Kidney epithelial cell (primary cell): ENCODE measurements around the gene POLA1. TPM values are rescaled to one million over a fixed set of nuclear protein-coding genes. Genes with fewer than 3 reads are reported as not detected.

Experiments
- DNase-seq: peaks from one replicate; pipeline ENCODE4 v3.0.0-alpha.2; 2010; ENCODE audit warnings: low read depth
- H3K27me3 ChIP-seq: 2 replicates; pipeline ENCODE4 v1.6.0; 2011; ENCODE audit warnings: low read length; ENCODE audit not compliant: control insufficient read depth, insufficient read depth
- H3K36me3 ChIP-seq: 2 replicates; pipeline ENCODE4 v1.5.1; 2011; ENCODE audit warnings: low read length; ENCODE audit not compliant: control insufficient read depth, insufficient read depth
- H3K4me3 ChIP-seq: 2 replicates; pipeline ENCODE4 v1.5.1; 2011; ENCODE audit warnings: low read depth, mild to moderate bottlenecking, control low read depth, low read length
- CTCF ChIP-seq: IDR thresholded peaks from 2 replicates; pipeline ENCODE4 v1.5.1; 2011; ENCODE audit warnings: mild to moderate bottlenecking, moderate library complexity, low read length, control low read depth, inconsistent platforms; ENCODE audit not compliant: insufficient read depth, poor library complexity, severe bottlenecking
- total RNA-seq: library from RNA; depleted of rRNA; stranded (reverse); fragments of >200 nt; gene quantifications from 2 replicates; pipeline ENCODE4 v1.2.3, GENCODE V29; 2015

The POLA1 gene
- total RNA-seq, 1 donor from 2014 or later: 6.2 TPM

GRCh38 chrX:24876530-24877287 lies 183.0 kb downstream of the POLA1 start:
- Histone ChIP-seq H3K36me3 (no peaks in the 10 kb centered on the region), H3K4me3 (no peak overlapping the region), H3K27me3 (no peaks in the 10 kb centered on the region)
- DNase-seq: no peak
- TF ChIP-seq CTCF: no peak

GRCh38 chrX:24877288-24877664 lies 183.6 kb downstream of the POLA1 start:
- no peak for DNase-seq

GRCh38 chrX:24877854-24878650 lies 184.3 kb downstream of the POLA1 start:
- H3K27me3 ChIP-seq: no peaks in the 10 kb centered on the region
- DNase-seq: no peak
- no peak for TF ChIP-seq CTCF
- no peak overlapping the region for H3K4me3 ChIP-seq
- H3K36me3 ChIP-seq: no peaks in the 10 kb centered on the region

More at GRCh38 chrX:24877288-24877664, 183.6 kb downstream of the POLA1 start:
- Histone ChIP-seq H3K4me3 (no peak overlapping the region), H3K36me3 (no peaks in the 10 kb centered on the region), H3K27me3 (no peaks in the 10 kb centered on the region)
- no peak for TF ChIP-seq CTCF

- Histone ChIP-seq H3K27me3 (no peaks in the 10 kb centered on the region), H3K4me3 (no peak overlapping the region), H3K36me3 (no peaks in the 10 kb centered on the region)
- DNase-seq: no peak
- TF ChIP-seq CTCF: no peak
Observed at GRCh38 chrX:24879679-24880078, 186.0 kb downstream of the POLA1 start.

GRCh38 chrX:24886916-24887315 lies 193.2 kb downstream of the POLA1 start:
- Histone ChIP-seq H3K27me3 (no peaks in the 10 kb centered on the region), H3K4me3 (no peak overlapping the region), H3K36me3 (no peaks in the 10 kb centered on the region)
- no peak for TF ChIP-seq CTCF
- DNase-seq: no peak
